Measurements from ENCODE around the gene PEX11A.

GRCh38 chr15:89690276-89691218 lies at the start of gene PEX11A, which contains the start of gene WDR93:
- TF ChIP-seq CTCF (IDR thresholded peaks at IDR 0.05; ENCODE audit: low read length) (no peak), EZH2 (IDR thresholded peaks at IDR 0.05; ENCODE audit: borderline replicate concordance, low read length) (no peak)

Data from OCI-LY1 (cell line).